Naive thymus-derived CD8-positive, alpha-beta T cell (primary cell): ENCODE data around the gene GNMT. TPM values are rescaled to one million over a fixed set of nuclear protein-coding genes. Genes with fewer than 3 reads are reported as not detected.
A peak's percentile ranks its signal among the peaks of the same experiment; 100 is the strongest.

Source experiments
- ATAC-seq, 2 donors: fragments of 150-1000 bp; cut with Tn5 transposase in 1 of 2; sonication (Bioruptor Pico), chemical (Tn5 transposase) in 1 of 2; 1 replicate in 1 of 2; 2 replicates in 1 of 2; pipeline ENCODE4 v1.10.0; 2021; ENCODE audit warnings: mild to moderate bottlenecking in 2 of 2, moderate library complexity in 2 of 2
- POLR2A ChIA-PET: fragments of 350-600 bp; sonication (Branson Sonifier 250); formaldehyde crosslinking; loops from one replicate; lab custom pipeline; 2021; ENCODE audit warnings: antibody characterized with exemption; lab: Charles Lee
- DNase-seq, 10 donors: peaks; one replicate each; pipeline versions ENCODE4 v3.0.0 to v3.0.0-alpha.2; 2020 to 2022
- H3K27ac Mint-ChIP-seq, 10 donors: one replicate each; pipeline ENCODE4 v1.8.0; 2020 to 2022; ENCODE audit warnings: mild to moderate bottlenecking in 10 of 10, mixed read lengths in 10 of 10, moderate library complexity in 4 of 10, inconsistent platforms in 1 of 10
- H3K27me3 Mint-ChIP-seq, 5 donors: one replicate each; pipeline ENCODE4 v1.8.0; 2021 to 2022; ENCODE audit warnings: mixed read lengths in 5 of 5
- H3K36me3 Mint-ChIP-seq, 3 donors: one replicate each; pipeline ENCODE4 v1.8.0; 2020 to 2022; ENCODE audit warnings: mixed read lengths in 3 of 3, mild to moderate bottlenecking in 2 of 3, inconsistent platforms in 1 of 3
- H3K4me1 Mint-ChIP-seq, 4 donors: one replicate each; pipeline ENCODE4 v1.8.0; 2021 to 2022; ENCODE audit warnings: mixed read lengths in 4 of 4
- H3K4me3 Mint-ChIP-seq, 10 donors: one replicate each; pipeline ENCODE4 v1.8.0; 2020 to 2022; ENCODE audit warnings: mild to moderate bottlenecking in 10 of 10, mixed read lengths in 10 of 10, moderate library complexity in 6 of 10, inconsistent platforms in 1 of 10
- H3K9me3 Mint-ChIP-seq, 9 donors: one replicate each; pipeline ENCODE4 v1.8.0; 2020 to 2022; ENCODE audit warnings: mixed read lengths in 9 of 9, mild to moderate bottlenecking in 3 of 9, inconsistent platforms in 1 of 9, moderate library complexity in 1 of 9
- polyA plus RNA-seq, 3 donors: library from polyadenylated mRNA; unstranded; fragments of 300-500 nt; fragmentation: Illumina TruSeq; gene quantifications; one replicate each; pipeline ENCODE4 v1.2.3, GENCODE V29; 2021
- total RNA-seq, 8 experiments: library from RNA in 2 of 8; stranded (reverse) in 2 of 8; gene quantifications; one replicate each; pipeline ENCODE4 v1.2.3 and lab custom pipeline; 2021 to 2026

Gene GNMT
- total and polyA plus RNA-seq, 5 experiments from 2014 or later = 0.19 to 2.1 (median 1.1) TPM; not detected in 1

- no peaks in the 10 kb centered on the region for H3K27me3 Mint-ChIP-seq
- H3K27ac Mint-ChIP-seq = no peak overlapping the region
- no peak overlapping the region for H3K4me3 Mint-ChIP-seq
- DNase-seq (no peak), ATAC-seq (no peak)
- H3K4me1 Mint-ChIP-seq = peaks cover 0 to 14% (median 5%) of the 10 kb centered on the region in 4 donors
- H3K9me3 Mint-ChIP-seq = no peaks in the 10 kb centered on the region
- peaks cover 0 to 35% (median 0%) of the 10 kb centered on the region in 3 donors for H3K36me3 Mint-ChIP-seq
- POLR2A ChIA-PET = interaction anchor here (1.0 to 2.4 kb wide), 2 partner anchors 13 to 46 kb away, joined by 3 to 9 read pairs; partner anchors contain the start of genes KLHDC3, MEA1 and PEX6
These were observed 6.7 kb downstream of the GNMT start for GRCh38 chr6:42967228-42967627.

- no peak for DNase-seq
- H3K27ac Mint-ChIP-seq = no peak overlapping the region
- peaks cover 0 to 8% (median 6%) of the 10 kb centered on the region in 4 donors for H3K4me1 Mint-ChIP-seq
- no peak for ATAC-seq
- no peak overlapping the region for H3K4me3 Mint-ChIP-seq
- no peaks in the 10 kb centered on the region for H3K27me3 Mint-ChIP-seq
- peaks cover 0 to 32% (median 0%) of the 10 kb centered on the region in 3 donors for H3K36me3 Mint-ChIP-seq
- POLR2A ChIA-PET = interaction anchor here (0.7 to 2.4 kb wide), 4 partner anchors 12 to 677 kb away, joined by 3 to 9 read pairs (median 3); partner anchors contain the start of genes KLHDC3, MEA1, PEX6 and PPP2R5D
- no peaks in the 10 kb centered on the region for H3K9me3 Mint-ChIP-seq
These were observed 7.7 kb downstream of the GNMT start for GRCh38 chr6:42968126-42968701.

GRCh38 chr6:42968783-42969182, 8.2 kb downstream of the GNMT start:
- DNase-seq (no peak), ATAC-seq (no peak)
- Mint-ChIP-seq H3K36me3 (peaks cover 0 to 33% (median 2%) of the 10 kb centered on the region in 3 donors), H3K4me3 (no peak overlapping the region), H3K9me3 (no peaks in the 10 kb centered on the region), H3K27me3 (no peaks in the 10 kb centered on the region), H3K4me1 (peaks cover 3 to 10% (median 7%) of the 10 kb centered on the region in 4 donors), H3K27ac (peak overlapping the region in 1 of 10 donors; percentile 41)
- POLR2A ChIA-PET = interaction anchor here (1.0 to 2.4 kb wide), 2 partner anchors 11 to 15 kb away, joined by 3 to 9 read pairs; partner anchors contain the start of genes PEX6 and PPP2R5D

GRCh38 chr6:42969431-42969830, 8.9 kb downstream of the GNMT start:
- ATAC-seq = no peak
- Mint-ChIP-seq H3K4me1 (peaks cover 6 to 14% (median 8%) of the 10 kb centered on the region in 4 donors), H3K4me3 (no peak overlapping the region)

GRCh38 chr6:42969934-42970333, 9.4 kb downstream of the GNMT start:
- no peak for ATAC-seq
- H3K27ac Mint-ChIP-seq = peak overlapping the region in 1 of 10 donors; percentile 59
- peaks cover 6 to 18% (median 10%) of the 10 kb centered on the region in 4 donors for H3K4me1 Mint-ChIP-seq
- no peak for DNase-seq
- no peaks in the 10 kb centered on the region for H3K9me3 Mint-ChIP-seq
- POLR2A ChIA-PET = interaction anchor here (0.9 to 3.4 kb wide), 2 partner anchors 14 to 37 kb away, joined by 3 to 11 read pairs; partner anchors contain the start of gene PPP2R5D
- H3K4me3 Mint-ChIP-seq = no peak overlapping the region
- H3K36me3 Mint-ChIP-seq = peaks cover 0 to 31% (median 4%) of the 10 kb centered on the region in 3 donors
- no peaks in the 10 kb centered on the region for H3K27me3 Mint-ChIP-seq

More at GRCh38 chr6:42969431-42969830, 8.9 kb downstream of the GNMT start:
- POLR2A ChIA-PET = interaction anchor here (3.4 kb wide), 1 partner anchor 15 kb away, joined by 11 read pairs; the partner anchor contains the start of gene PPP2R5D
- Mint-ChIP-seq H3K9me3 (no peaks in the 10 kb centered on the region), H3K27ac (no peak overlapping the region), H3K36me3 (peaks cover 0 to 35% (median 4%) of the 10 kb centered on the region in 3 donors), H3K27me3 (no peaks in the 10 kb centered on the region)
- DNase-seq = no peak

- no peak for DNase-seq
- Mint-ChIP-seq H3K4me1 (peaks cover 9 to 25% (median 14%) of the 10 kb centered on the region in 4 donors), H3K4me3 (no peak overlapping the region), H3K27ac (peak overlapping the region in 3 of 10 donors; percentile 49 to 53 (median 50)), H3K9me3 (no peaks in the 10 kb centered on the region), H3K36me3 (peaks cover 0 to 25% (median 4%) of the 10 kb centered on the region in 3 donors), H3K27me3 (no peaks in the 10 kb centered on the region)
- POLR2A ChIA-PET = interaction anchor here (0.7 to 3.4 kb wide), 5 partner anchors 13 to 245 kb away, joined by 3 to 11 read pairs (median 3); partner anchors contain the start of genes CNPY3 and PPP2R5D
- ATAC-seq = no peak
These were observed 10.5 kb downstream of the GNMT start for GRCh38 chr6:42970871-42971612.

GRCh38 chr6:42971746-42972327, 11.3 kb downstream of the GNMT start:
- Mint-ChIP-seq H3K27me3 (no peaks in the 10 kb centered on the region), H3K27ac (peak overlapping the region in 1 of 10 donors; percentile 2), H3K9me3 (no peaks in the 10 kb centered on the region), H3K4me3 (no peak overlapping the region), H3K4me1 (peaks cover 9 to 29% (median 21%) of the 10 kb centered on the region in 4 donors), H3K36me3 (peaks cover 0 to 18% (median 4%) of the 10 kb centered on the region in 3 donors)
- no peak for DNase-seq
- POLR2A ChIA-PET = interaction anchor here (1.2 to 3.4 kb wide), 2 partner anchors 12 to 42 kb away, joined by 4 to 11 read pairs; partner anchors contain the start of genes CNPY3 and PPP2R5D
- ATAC-seq = no peak

GRCh38 chr6:42973926-42974325, 13.4 kb downstream of the GNMT start:
- Mint-ChIP-seq H3K27me3 (no peaks in the 10 kb centered on the region), H3K36me3 (peaks cover 0 to 12% (median 4%) of the 10 kb centered on the region in 3 donors), H3K9me3 (no peaks in the 10 kb centered on the region), H3K4me3 (peak overlapping the region in 1 of 10 donors; percentile 10), H3K27ac (peak overlapping the region in 8 of 10 donors; percentile 40 to 84 (median 72)), H3K4me1 (peaks cover 8 to 42% (median 32%) of the 10 kb centered on the region in 4 donors)
- no peak for ATAC-seq
- DNase-seq = no peak
- POLR2A ChIA-PET = interaction anchor here (3.3 kb wide), 1 partner anchor 10 kb away, joined by 18 read pairs; the partner anchor contains the start of gene PPP2R5D

- Mint-ChIP-seq H3K4me3 (no peak overlapping the region), H3K36me3 (peaks cover 0 to 12% (median 4%) of the 10 kb centered on the region in 3 donors), H3K27me3 (no peaks in the 10 kb centered on the region), H3K9me3 (no peaks in the 10 kb centered on the region), H3K27ac (peak overlapping the region in 9 of 10 donors; percentile 8 to 77 (median 52)), H3K4me1 (peaks cover 14 to 51% (median 43%) of the 10 kb centered on the region in 4 donors)
- DNase-seq (no peak), ATAC-seq (no peak)
- POLR2A ChIA-PET = interaction anchor here (0.7 to 3.3 kb wide), 7 partner anchors 9 to 46 kb away, joined by 3 to 18 read pairs (median 3); partner anchors contain the start of genes CNPY3, KLHDC3 and PPP2R5D
These were observed 14.5 kb downstream of the GNMT start for GRCh38 chr6:42974919-42975505.

GRCh38 chr6:42978487-42978838, 17.9 kb downstream of the GNMT start:
- Mint-ChIP-seq H3K27ac (peak overlapping the region; percentile 81 to 95 (median 93)), H3K4me1 (peaks cover 15 to 58% (median 45%) of the 10 kb centered on the region in 4 donors), H3K9me3 (no peaks in the 10 kb centered on the region), H3K36me3 (peaks cover 0 to 10% (median 4%) of the 10 kb centered on the region in 3 donors), H3K27me3 (no peaks in the 10 kb centered on the region), H3K4me3 (peak overlapping the region; percentile 66 to 92 (median 87))
- ATAC-seq = no peak
- no peak for DNase-seq
- POLR2A ChIA-PET = interaction anchor here (0.8 to 4.2 kb wide), 24 partner anchors 10 to 459 kb away, joined by 3 to 144 read pairs (median 7); partner anchors contain the start of genes CNPY3, CUL7, GNMT and KLC4

- Mint-ChIP-seq H3K4me1 (peaks cover 16 to 59% (median 48%) of the 10 kb centered on the region in 4 donors), H3K9me3 (no peaks in the 10 kb centered on the region)
- POLR2A ChIA-PET = interaction anchor here (0.7 to 4.2 kb wide), 33 partner anchors 9 to 538 kb away, joined by 3 to 144 read pairs (median 5); partner anchors contain the start of genes BICRAL, CNPY3, CUL7 and GNMT
These were observed 18.4 kb downstream of the GNMT start, which contains the start of gene PEX6 for GRCh38 chr6:42978839-42979522. PEX6 (minus strand) TSS chr6:42979181; CDS start chr6:42979150, 31 bp downstream.

More at GRCh38 chr6:42978839-42979522, 18.4 kb downstream of the GNMT start, which contains the start of gene PEX6:
- H3K27ac Mint-ChIP-seq = peak within 1 kb of the TSS; percentile 96 to 100 (median 98)
- DNase-seq (peak; percentile 83 to 99 (median 93)), ATAC-seq (peak; percentile 91 to 93)
- H3K36me3 Mint-ChIP-seq = peaks cover 0 to 7% (median under 1%) of the 10 kb centered on the region in 3 donors
- no peaks in the 10 kb centered on the region for H3K27me3 Mint-ChIP-seq
- peak within 1 kb of the TSS; percentile 85 to 97 (median 94) for H3K4me3 Mint-ChIP-seq
